Activated T-helper 2 cell treated with anti-CD3 and anti-CD28 coated beads, Interferon-gamma antibody, Interleukin-2, Interleukin-4, amounts not matched to agents 10 μg/mL and 5 μg/mL and 100 μg/mL, durations not matched to agents 14 hours and 24 hours and 36 hours (primary cell): Measurements from ENCODE around the gene NIPSNAP3A. TPM values are rescaled to one million over a fixed set of nuclear protein-coding genes. Genes with fewer than 3 reads are reported as not detected.
"Not testable (repeated sequence)": the region's sequence is repeated elsewhere in the genome, so short reads cannot be mapped to it uniquely, and the experiment has no call there.

Source experiments
- DNase-seq: peaks from one replicate; pipeline ENCODE4 v3.0.0; 2021; ENCODE audit warnings: low spot score
- H3K27ac Mint-ChIP-seq: one replicate; pipeline ENCODE4 v1.8.0; 2021; ENCODE audit warnings: mixed read lengths
- H3K27me3 Mint-ChIP-seq: one replicate; pipeline ENCODE4 v1.8.0; 2021; ENCODE audit warnings: low read depth, mixed read lengths
- H3K36me3 Mint-ChIP-seq: one replicate; pipeline ENCODE4 v1.8.0; 2021; ENCODE audit warnings: low read depth, mixed read lengths
- H3K4me1 Mint-ChIP-seq: one replicate; pipeline ENCODE4 v1.8.0; 2021; ENCODE audit warnings: low read depth, mixed read lengths
- H3K4me3 Mint-ChIP-seq: one replicate; pipeline ENCODE4 v1.8.0; 2021; ENCODE audit warnings: low read depth, mild to moderate bottlenecking, moderate library complexity, mixed read lengths
- H3K9me3 Mint-ChIP-seq: one replicate; pipeline ENCODE4 v1.8.0; 2021; ENCODE audit warnings: mixed read lengths
- intact Hi-C: fragments of 100-400 bp; cut with micrococcal nuclease; formaldehyde crosslinking; loops from one replicate; pipeline ENCODE4 v1.15.1; 2023
- total RNA-seq: library from RNA; stranded (reverse); gene quantifications from 2 replicates; pipeline ENCODE4 v1.2.3, GENCODE V29; 2022

The NIPSNAP3A gene
- total RNA-seq = 10.3 and 10.8 TPM in 2 replicates

- Mint-ChIP-seq H3K27me3 (no peaks in the 10 kb centered on the region), H3K27ac (peak within 1 kb of the TSS; percentile 98), H3K36me3 (peaks cover 19% of the 10 kb centered on the region), H3K4me1 (peaks cover 22% of the 10 kb centered on the region), H3K9me3 (no peaks in the 10 kb centered on the region), H3K4me3 (peak within 1 kb of the TSS; percentile 98)
- peak; percentile 85 for DNase-seq
- intact Hi-C loops = loop anchor here (1.0 kb wide), 2 partner anchors 17 to 653 kb away; partner anchors contain the start of genes NIPSNAP3B and SMC2
Observed at GRCh38 chr9:104747565-104748358, at the start of gene NIPSNAP3A. NIPSNAP3A (plus strand) TSS chr9:104747683; CDS start chr9:104747793, 110 bp downstream.

DNA sequence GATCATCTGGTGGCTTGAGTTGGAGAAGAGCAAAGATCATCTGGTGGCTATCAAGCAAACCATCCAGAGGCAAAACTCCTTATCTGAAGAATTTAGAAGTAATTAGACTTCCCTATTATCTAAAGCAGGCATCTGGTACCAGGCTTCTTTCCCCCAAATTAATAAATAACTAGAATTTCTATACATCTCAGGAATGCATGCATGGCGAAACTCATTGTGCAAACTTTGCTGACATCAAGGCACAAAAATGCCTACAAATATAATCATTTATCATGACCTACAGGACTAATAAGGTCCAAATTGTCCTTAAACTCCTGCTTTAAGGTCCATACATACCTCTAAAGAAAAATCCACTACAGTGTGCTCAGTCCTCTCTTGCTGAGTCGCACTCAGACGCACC is 47.2 kb upstream of the NIPSNAP3A start:
- H3K36me3 Mint-ChIP-seq = no peaks in the 10 kb centered on the region
- no peak overlapping the region for H3K4me3 Mint-ChIP-seq
- intact Hi-C loops = no loop called here

DNA sequence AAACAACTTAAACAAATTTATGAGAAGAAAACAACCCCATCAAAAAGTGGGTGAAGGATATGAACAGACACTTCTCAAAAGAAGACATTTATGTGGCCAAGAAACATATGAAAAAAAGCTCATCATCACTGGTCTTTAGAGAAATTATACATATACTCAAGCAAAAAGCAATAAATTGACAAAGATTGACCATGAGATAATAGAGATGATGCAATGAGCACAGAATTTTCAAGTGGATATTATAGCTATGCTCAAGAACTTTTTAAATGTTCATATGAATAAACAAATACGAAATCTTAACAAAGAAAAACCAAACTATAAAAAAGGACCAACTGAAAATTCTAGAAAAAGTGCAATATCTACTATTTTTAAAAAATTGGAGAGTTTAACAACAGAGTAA is 38.7 kb upstream of the NIPSNAP3A start:
- H3K27ac Mint-ChIP-seq, H3K9me3 Mint-ChIP-seq, DNase-seq, H3K27me3 Mint-ChIP-seq, H3K4me1 Mint-ChIP-seq, H3K4me3 Mint-ChIP-seq, intact Hi-C loops, H3K36me3 Mint-ChIP-seq: not testable (repeated sequence)

More for the DNA sequence above, 47.2 kb upstream of the NIPSNAP3A start:
- Mint-ChIP-seq H3K9me3 (no peaks in the 10 kb centered on the region), H3K4me1 (no peaks in the 10 kb centered on the region), H3K27me3 (no peaks in the 10 kb centered on the region), H3K27ac (no peak overlapping the region)
- no peak for DNase-seq

GRCh38 chr9:104711604-104712003 is 35.9 kb upstream of the NIPSNAP3A start:
- Mint-ChIP-seq H3K4me3 (no peak overlapping the region), H3K27ac (no peak overlapping the region)
- intact Hi-C loops = no loop called here

GRCh38 chr9:104725014-104725413 is 22.5 kb upstream of the NIPSNAP3A start:
- H3K9me3 Mint-ChIP-seq = no peaks in the 10 kb centered on the region
- H3K4me1 Mint-ChIP-seq = no peaks in the 10 kb centered on the region
- no peak overlapping the region for H3K27ac Mint-ChIP-seq
- intact Hi-C loops = no loop called here
- no peak overlapping the region for H3K4me3 Mint-ChIP-seq
- no peak for DNase-seq
- H3K36me3 Mint-ChIP-seq = no peaks in the 10 kb centered on the region
- H3K27me3 Mint-ChIP-seq = peaks cover 1% of the 10 kb centered on the region

More at GRCh38 chr9:104711604-104712003, 35.9 kb upstream of the NIPSNAP3A start:
- Mint-ChIP-seq H3K27me3 (no peaks in the 10 kb centered on the region), H3K4me1 (no peaks in the 10 kb centered on the region), H3K9me3 (no peaks in the 10 kb centered on the region), H3K36me3 (no peaks in the 10 kb centered on the region)
- no peak for DNase-seq

DNA sequence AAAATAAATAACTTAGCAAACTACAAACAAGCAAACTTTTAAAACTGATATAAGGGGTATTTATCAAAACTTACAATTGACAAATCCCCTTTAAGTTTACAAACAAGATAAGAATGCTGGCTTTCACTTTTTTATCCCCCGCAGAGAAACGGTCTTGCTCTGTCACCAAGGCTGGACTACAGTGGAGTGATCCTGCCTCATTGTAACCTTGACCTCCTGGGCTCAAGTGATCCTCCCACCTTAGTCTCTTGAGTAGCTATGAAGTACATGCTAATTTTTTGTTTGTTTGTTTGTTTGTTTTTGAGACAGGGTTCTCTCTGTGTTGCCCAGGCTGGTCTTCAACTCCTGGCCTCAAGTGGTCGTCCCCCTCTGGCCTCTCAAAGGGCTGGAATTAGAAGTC is 9.0 kb upstream of the NIPSNAP3A start:
- intact Hi-C loops = no loop called here
- Mint-ChIP-seq H3K4me1 (peaks cover 6% of the 10 kb centered on the region), H3K27ac (no peak overlapping the region)

GRCh38 chr9:104740621-104741020 is 6.9 kb upstream of the NIPSNAP3A start:
- no peak for DNase-seq
- Mint-ChIP-seq H3K4me1 (peaks cover 6% of the 10 kb centered on the region), H3K27ac (no peak overlapping the region), H3K36me3 (no peaks in the 10 kb centered on the region), H3K27me3 (no peaks in the 10 kb centered on the region), H3K9me3 (no peaks in the 10 kb centered on the region), H3K4me3 (no peak overlapping the region)
- intact Hi-C loops = loop anchor here (5.0 kb wide), 1 partner anchor 1343 kb away; no protein-coding TSS in a partner anchor

More for the DNA sequence above, 9.0 kb upstream of the NIPSNAP3A start:
- Mint-ChIP-seq H3K27me3 (no peaks in the 10 kb centered on the region), H3K4me3 (no peak overlapping the region), H3K36me3 (no peaks in the 10 kb centered on the region), H3K9me3 (no peaks in the 10 kb centered on the region)
- no peak for DNase-seq

GRCh38 chr9:104743376-104743985 is 4.0 kb upstream of the NIPSNAP3A start:
- Mint-ChIP-seq H3K9me3 (no peaks in the 10 kb centered on the region), H3K4me3 (no peak overlapping the region), H3K36me3 (no peaks in the 10 kb centered on the region), H3K27ac (no peak overlapping the region), H3K27me3 (no peaks in the 10 kb centered on the region), H3K4me1 (peaks cover 9% of the 10 kb centered on the region)
- intact Hi-C loops = loop anchor here (2.0 to 5.0 kb wide), 2 partner anchors 61 to 1346 kb away; no protein-coding TSS in a partner anchor
- DNase-seq = no peak

- H3K4me3 Mint-ChIP-seq = no peak overlapping the region
- H3K4me1 Mint-ChIP-seq = peaks cover 19% of the 10 kb centered on the region
- peaks cover 6% of the 10 kb centered on the region for H3K36me3 Mint-ChIP-seq
- no peak for DNase-seq
- no peak overlapping the region for H3K27ac Mint-ChIP-seq
- no peaks in the 10 kb centered on the region for H3K27me3 Mint-ChIP-seq
- intact Hi-C loops = no loop called here
- H3K9me3 Mint-ChIP-seq = no peaks in the 10 kb centered on the region
Observed at GRCh38 chr9:104745852-104746251, 1.6 kb upstream of the NIPSNAP3A start.

DNA sequence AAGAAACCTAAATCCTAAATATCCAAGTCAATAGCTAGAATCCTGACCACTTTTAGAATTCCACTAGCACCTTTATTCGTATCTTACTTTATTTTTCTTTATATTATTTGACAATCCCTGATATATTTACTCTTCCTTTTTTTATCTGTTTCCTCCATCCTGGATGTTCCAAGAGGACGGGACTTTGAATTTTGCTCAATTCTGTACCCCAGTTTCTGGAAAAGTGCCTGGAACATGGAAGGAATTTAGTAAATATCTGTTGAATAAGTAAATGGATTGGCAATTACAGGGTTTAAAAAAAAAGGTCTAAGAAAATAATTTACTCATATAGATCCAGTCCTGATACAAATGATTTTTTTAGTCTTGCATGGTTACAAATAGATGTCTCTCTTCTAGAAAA is 1.2 kb upstream of the NIPSNAP3A start:
- Mint-ChIP-seq H3K36me3 (peaks cover 10% of the 10 kb centered on the region), H3K4me3 (peak overlapping the region; percentile 35), H3K9me3 (no peaks in the 10 kb centered on the region), H3K4me1 (peaks cover 22% of the 10 kb centered on the region), H3K27ac (no peak overlapping the region), H3K27me3 (no peaks in the 10 kb centered on the region)
- DNase-seq = no peak
- intact Hi-C loops = no loop called here

DNA sequence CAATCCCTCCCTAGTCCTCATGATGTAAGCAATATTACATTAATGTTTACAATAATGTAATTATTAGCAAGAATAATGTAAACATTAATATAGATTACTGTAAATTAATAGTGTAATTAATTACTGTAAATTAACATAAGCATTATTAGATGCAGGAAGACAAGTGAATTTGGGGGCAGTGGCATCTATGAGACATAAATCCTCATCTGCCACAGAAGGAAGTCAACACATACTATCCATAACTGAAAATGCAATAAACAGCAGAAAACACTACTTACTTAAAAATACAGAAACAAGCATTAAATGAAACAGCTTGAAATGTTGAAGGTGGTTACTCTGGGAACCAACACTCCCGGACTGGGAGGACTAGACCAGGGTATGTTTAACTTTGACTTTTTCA is 685 bp upstream of the NIPSNAP3A start:
- H3K36me3 Mint-ChIP-seq = peaks cover 12% of the 10 kb centered on the region
- H3K27me3 Mint-ChIP-seq = no peaks in the 10 kb centered on the region
- H3K4me1 Mint-ChIP-seq = peaks cover 22% of the 10 kb centered on the region
- intact Hi-C loops = loop anchor here (1.0 kb wide), 1 partner anchor 652 kb away; the partner anchor contains the start of gene SMC2
- H3K9me3 Mint-ChIP-seq = no peaks in the 10 kb centered on the region
- H3K4me3 Mint-ChIP-seq = peak overlapping the region; percentile 98
- DNase-seq = no peak
- H3K27ac Mint-ChIP-seq = peak overlapping the region; percentile 98

DNA sequence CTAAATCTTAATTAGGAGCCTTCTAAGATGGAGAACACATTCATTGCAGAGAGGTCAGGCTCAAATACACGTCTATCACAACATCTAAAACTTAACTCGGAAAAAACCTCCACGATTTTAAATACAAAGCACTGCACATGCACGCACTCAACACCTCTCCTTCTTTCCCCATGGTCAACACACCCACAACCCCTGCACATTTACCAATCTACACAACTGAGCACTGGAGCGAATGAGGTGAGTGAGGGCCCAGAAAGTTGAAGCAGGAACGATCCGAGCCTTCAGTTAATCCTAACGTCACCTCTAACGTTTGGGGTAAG is 278 bp upstream of the NIPSNAP3A start:
- H3K4me1 Mint-ChIP-seq = peaks cover 22% of the 10 kb centered on the region
- DNase-seq = no peak
- intact Hi-C loops = loop anchor here (1.0 kb wide), 1 partner anchor 653 kb away; the partner anchor contains the start of gene SMC2
- peak overlapping the region; percentile 98 for H3K4me3 Mint-ChIP-seq
- peaks cover 15% of the 10 kb centered on the region for H3K36me3 Mint-ChIP-seq
- H3K27ac Mint-ChIP-seq = peak overlapping the region; percentile 98
- H3K27me3 Mint-ChIP-seq = no peaks in the 10 kb centered on the region
- H3K9me3 Mint-ChIP-seq = no peaks in the 10 kb centered on the region
